SK-N-SH (cell line): ENCODE results near the gene MAT1A.
"Not testable (repeated sequence)": the region's sequence is repeated elsewhere in the genome, so short reads cannot be mapped to it uniquely, and the experiment has no call there.

ENCODE experiments used
- CTCF ChIP-seq: fragments of 200-600 bp; sonication (generic); IDR thresholded peaks from 2 replicates; pipeline ENCODE4 v1.6.1; 2017; ENCODE audit warnings: antibody characterized with exemption, mild to moderate bottlenecking, moderate library complexity
- EZH2phosphoT487 ChIP-seq: fragments of 200-600 bp; sonication (generic); IDR thresholded peaks from 2 replicates; pipeline ENCODE4 v1.6.1; 2017; ENCODE audit warnings: low read depth, mixed run types, mild to moderate bottlenecking, antibody characterized with exemption, moderate library complexity, borderline replicate concordance
- GABPA ChIP-seq: IDR thresholded peaks from 2 replicates; pipeline ENCODE4 v1.4.0; 2012; ENCODE audit warnings: low read depth, mild to moderate bottlenecking
- GATA2 ChIP-seq: sonication (generic); formaldehyde crosslinking; IDR thresholded peaks from 2 replicates; pipeline ENCODE4 v1.5.0; 2020; ENCODE audit warnings: mild to moderate bottlenecking, missing genetic modification reagents
- MAX ChIP-seq: IDR thresholded peaks from 2 replicates; pipeline ENCODE4 v1.4.0; 2012; ENCODE audit warnings: low read depth
- MEF2A ChIP-seq: IDR thresholded peaks from 2 replicates; pipeline ENCODE4 v1.4.0; 2012; ENCODE audit warnings: low read depth, borderline replicate concordance
- POLR2AphosphoS5 ChIP-seq: IDR thresholded peaks from 2 replicates; pipeline ENCODE4 v1.6.1; 2012; ENCODE audit warnings: low read depth, low read length
- RAD21 ChIP-seq: IDR thresholded peaks from 2 replicates; pipeline ENCODE4 v1.6.1; 2012; ENCODE audit warnings: mild to moderate bottlenecking, low read length
- TAF1 ChIP-seq: IDR thresholded peaks from 2 replicates; pipeline ENCODE4 v1.6.1; 2012; ENCODE audit warnings: low read depth, mild to moderate bottlenecking, low read length, moderate library complexity, borderline replicate concordance
- TEAD4 ChIP-seq: IDR thresholded peaks from 2 replicates; pipeline ENCODE4 v1.4.0; 2012; ENCODE audit warnings: mild to moderate bottlenecking, borderline replicate concordance; ENCODE audit not compliant: insufficient read depth
- YY1 ChIP-seq: IDR thresholded peaks from 2 replicates; pipeline ENCODE4 v1.4.0; 2012; ENCODE audit warnings: low read depth, mild to moderate bottlenecking
- TF ChIP-seq, protein P1 (sequence below): IDR thresholded peaks from 2 replicates; pipeline ENCODE4 v1.6.1; 2012; ENCODE audit warnings: mild to moderate bottlenecking, low read depth, low read length, moderate library complexity
- TF ChIP-seq, protein P2 (sequence below): fragments of 150-350 bp; IDR thresholded peaks from 2 replicates; pipeline ENCODE4 v1.6.1; 2016; ENCODE audit warnings: mild to moderate bottlenecking, low read depth, low read length

DNA sequence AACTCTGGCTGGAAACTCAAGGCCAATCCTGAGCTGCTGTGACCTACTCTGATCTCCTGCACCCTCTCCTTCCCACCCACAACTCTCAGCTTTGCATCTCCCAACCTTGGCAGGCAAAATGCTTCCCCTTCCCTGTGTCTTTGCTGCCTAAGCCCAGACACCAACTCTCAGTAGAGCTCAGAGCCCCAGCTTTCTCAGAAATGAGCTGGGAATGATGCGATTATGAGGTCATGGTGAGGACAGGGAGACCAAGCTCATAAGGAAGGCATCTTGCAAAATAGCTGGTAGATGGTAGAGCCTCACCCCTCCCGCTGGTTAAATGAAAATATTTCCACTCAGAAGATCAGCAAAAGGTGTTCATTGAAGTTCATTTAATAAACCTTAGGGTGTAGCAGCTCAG is 34.7 kb downstream of the MAT1A start:
- not testable (repeated sequence) for TF ChIP-seq GATA2, YY1, RAD21, TAF1, CTCF, MAX, GABPA, TEAD4, POLR2AphosphoS5, EZH2phosphoT487, MEF2A
- TF ChIP-seq, protein P1, sequence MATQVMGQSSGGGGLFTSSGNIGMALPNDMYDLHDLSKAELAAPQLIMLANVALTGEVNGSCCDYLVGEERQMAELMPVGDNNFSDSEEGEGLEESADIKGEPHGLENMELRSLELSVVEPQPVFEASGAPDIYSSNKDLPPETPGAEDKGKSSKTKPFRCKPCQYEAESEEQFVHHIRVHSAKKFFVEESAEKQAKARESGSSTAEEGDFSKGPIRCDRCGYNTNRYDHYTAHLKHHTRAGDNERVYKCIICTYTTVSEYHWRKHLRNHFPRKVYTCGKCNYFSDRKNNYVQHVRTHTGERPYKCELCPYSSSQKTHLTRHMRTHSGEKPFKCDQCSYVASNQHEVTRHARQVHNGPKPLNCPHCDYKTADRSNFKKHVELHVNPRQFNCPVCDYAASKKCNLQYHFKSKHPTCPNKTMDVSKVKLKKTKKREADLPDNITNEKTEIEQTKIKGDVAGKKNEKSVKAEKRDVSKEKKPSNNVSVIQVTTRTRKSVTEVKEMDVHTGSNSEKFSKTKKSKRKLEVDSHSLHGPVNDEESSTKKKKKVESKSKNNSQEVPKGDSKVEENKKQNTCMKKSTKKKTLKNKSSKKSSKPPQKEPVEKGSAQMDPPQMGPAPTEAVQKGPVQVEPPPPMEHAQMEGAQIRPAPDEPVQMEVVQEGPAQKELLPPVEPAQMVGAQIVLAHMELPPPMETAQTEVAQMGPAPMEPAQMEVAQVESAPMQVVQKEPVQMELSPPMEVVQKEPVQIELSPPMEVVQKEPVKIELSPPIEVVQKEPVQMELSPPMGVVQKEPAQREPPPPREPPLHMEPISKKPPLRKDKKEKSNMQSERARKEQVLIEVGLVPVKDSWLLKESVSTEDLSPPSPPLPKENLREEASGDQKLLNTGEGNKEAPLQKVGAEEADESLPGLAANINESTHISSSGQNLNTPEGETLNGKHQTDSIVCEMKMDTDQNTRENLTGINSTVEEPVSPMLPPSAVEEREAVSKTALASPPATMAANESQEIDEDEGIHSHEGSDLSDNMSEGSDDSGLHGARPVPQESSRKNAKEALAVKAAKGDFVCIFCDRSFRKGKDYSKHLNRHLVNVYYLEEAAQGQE = not testable (repeated sequence)
- TF ChIP-seq, protein P2, sequence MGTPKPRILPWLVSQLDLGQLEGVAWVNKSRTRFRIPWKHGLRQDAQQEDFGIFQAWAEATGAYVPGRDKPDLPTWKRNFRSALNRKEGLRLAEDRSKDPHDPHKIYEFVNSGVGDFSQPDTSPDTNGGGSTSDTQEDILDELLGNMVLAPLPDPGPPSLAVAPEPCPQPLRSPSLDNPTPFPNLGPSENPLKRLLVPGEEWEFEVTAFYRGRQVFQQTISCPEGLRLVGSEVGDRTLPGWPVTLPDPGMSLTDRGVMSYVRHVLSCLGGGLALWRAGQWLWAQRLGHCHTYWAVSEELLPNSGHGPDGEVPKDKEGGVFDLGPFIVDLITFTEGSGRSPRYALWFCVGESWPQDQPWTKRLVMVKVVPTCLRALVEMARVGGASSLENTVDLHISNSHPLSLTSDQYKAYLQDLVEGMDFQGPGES = not testable (repeated sequence)
